GM12891 (cell line): ENCODE measurements around the gene PSD.

Experiments
- DNase-seq: peaks from one replicate; pipeline ENCODE4 v3.0.0; 2011; ENCODE audit warnings: low spot score; ENCODE audit not compliant: insufficient read length
- FAIRE-seq: peaks from 2 replicates; lab custom pipeline; 2011; peaks lifted over from hg19 to GRCh38; lab: Jason Lieb, UNC
- PAX5 ChIP-seq: IDR thresholded peaks from 2 replicates; pipeline ENCODE4 v1.6.1; 2011; ENCODE audit warnings: low read length, moderate library complexity, mild to moderate bottlenecking; ENCODE audit not compliant: insufficient read depth, severe bottlenecking
- POLR2A ChIP-seq: IDR thresholded peaks from 2 replicates; pipeline ENCODE4 v1.6.1; 2011; ENCODE audit warnings: low read depth, low read length, control low read depth
- POLR2AphosphoS5 ChIP-seq: IDR thresholded peaks from 2 replicates; pipeline ENCODE4 v1.6.1; 2011; ENCODE audit warnings: low read depth, low read length, control low read depth
- POU2F2 ChIP-seq: IDR thresholded peaks from 2 replicates; pipeline ENCODE4 v1.6.1; 2011; ENCODE audit warnings: low read depth, mild to moderate bottlenecking, control low read depth, low read length, moderate library complexity
- SPI1 ChIP-seq: IDR thresholded peaks from 2 replicates; pipeline ENCODE4 v1.6.1; 2011; ENCODE audit warnings: low read depth, low read length, control low read depth
- TAF1 ChIP-seq: IDR thresholded peaks from 2 replicates; pipeline ENCODE4 v1.6.1; 2011; ENCODE audit warnings: low read depth, low read length, control low read depth

PSD gene

GRCh38 chr10:102399217-102400021 is 19.2 kb downstream of the PSD start:
- FAIRE-seq (peak; percentile 100), DNase-seq (peak; percentile 93)
- TF ChIP-seq TAF1 (no peak), POLR2AphosphoS5 (peak; percentile 64; the same call in 1 of the 2 replicates), POLR2A (peak; percentile 69), SPI1 (no peak), POU2F2 (no peak), PAX5 (peak; percentile 71)

DNA sequence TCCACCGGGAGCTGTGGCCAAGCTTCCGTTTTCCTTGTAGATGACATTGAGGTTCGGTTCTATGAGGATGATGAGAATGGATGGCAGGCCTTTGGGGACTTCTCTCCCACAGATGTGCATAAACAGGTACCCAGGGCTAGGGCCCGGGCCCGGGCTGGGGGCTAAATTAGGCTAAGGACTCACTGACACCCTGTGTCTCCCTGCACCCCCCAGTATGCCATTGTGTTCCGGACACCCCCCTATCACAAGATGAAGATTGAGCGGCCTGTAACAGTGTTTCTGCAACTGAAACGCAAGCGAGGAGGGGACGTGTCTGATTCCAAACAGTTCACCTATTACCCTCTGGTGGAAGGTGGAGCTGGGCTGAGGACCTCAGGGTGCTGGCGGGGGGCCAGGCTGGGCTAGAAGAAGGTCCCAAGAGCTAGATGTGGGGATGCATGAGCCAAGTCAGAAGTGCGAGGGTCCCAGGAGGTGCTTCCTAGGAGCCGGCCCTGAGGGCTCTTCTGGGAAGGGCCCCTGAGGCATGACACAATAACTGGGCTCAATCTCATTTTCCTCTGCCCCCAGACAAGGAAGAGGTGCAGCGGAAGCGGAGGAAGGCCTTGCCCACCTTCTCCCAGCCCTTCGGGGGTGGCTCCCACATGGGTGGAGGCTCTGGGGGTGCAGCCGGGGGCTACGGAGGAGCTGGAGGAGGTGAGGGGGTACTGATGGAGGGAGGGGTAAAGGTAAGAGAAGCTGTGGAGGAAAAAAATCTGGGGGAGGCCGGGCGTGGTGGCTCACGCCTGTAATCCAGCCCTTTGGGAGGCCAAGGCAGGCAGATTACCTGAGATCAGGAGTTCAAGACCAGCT is 20.2 kb downstream of the PSD start:
- no peak for FAIRE-seq
- no peak for DNase-seq
- TF ChIP-seq POU2F2 (no peak), TAF1 (no peak), POLR2A (no peak), PAX5 (no peak), POLR2AphosphoS5 (peak; percentile 47; the same call in 1 of the 2 replicates), SPI1 (no peak)

- FAIRE-seq (no peak), DNase-seq (no peak)
- TF ChIP-seq POU2F2 (no peak), SPI1 (no peak), TAF1 (no peak), PAX5 (no peak), POLR2A (0 out of 2 replicates have a peak, but pooled peaks have one; percentile 3), POLR2AphosphoS5 (no peak; the same call in 1 of the 2 replicates)
Observed at GRCh38 chr10:102397222-102398171, 21.1 kb downstream of the PSD start.

DNA sequence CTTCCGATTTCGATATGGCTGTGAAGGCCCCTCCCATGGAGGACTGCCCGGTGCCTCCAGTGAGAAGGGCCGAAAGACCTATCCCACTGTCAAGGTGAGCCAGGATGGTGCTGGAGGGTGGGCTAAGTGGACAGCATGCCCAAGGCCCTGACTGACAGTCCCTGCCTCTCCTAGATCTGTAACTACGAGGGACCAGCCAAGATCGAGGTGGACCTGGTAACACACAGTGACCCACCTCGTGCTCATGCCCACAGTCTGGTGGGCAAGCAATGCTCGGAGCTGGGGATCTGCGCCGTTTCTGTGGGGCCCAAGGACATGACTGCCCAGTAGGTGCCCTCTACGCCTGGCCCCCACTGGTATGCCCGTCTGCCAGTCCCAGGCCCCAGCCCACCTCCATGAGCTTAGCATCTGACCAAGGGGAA is 21.8 kb downstream of the PSD start:
- no peak for DNase-seq
- FAIRE-seq, result no peak
- TF ChIP-seq PAX5 (no peak), POU2F2 (no peak), POLR2AphosphoS5 (no peak), TAF1 (no peak), POLR2A (no peak), SPI1 (no peak)

DNA sequence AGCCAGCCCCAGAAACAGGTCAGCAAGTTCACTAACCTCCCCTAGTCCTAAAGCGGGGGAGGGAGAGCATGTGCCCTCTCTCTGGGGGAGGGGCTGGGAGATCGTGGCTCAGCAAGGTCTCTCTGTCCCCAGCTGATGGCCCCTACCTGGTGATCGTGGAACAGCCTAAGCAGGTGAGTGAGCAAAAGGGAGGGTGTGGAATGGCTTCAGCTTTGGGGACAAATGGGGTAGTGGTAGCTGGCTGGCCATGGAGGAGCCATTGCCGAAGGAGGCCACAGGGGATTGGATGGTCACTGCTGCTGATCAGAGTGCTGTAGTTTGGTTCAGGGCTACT is 22.3 kb downstream of the PSD start:
- DNase-seq (no peak), FAIRE-seq (no peak)
- TF ChIP-seq PAX5 (no peak), POLR2A (no peak), TAF1 (no peak), POU2F2 (no peak), SPI1 (no peak), POLR2AphosphoS5 (no peak)

GRCh38 chr10:102395400-102396316 is 22.9 kb downstream of the PSD start, which contains the start of gene NFKB2:
Gene NFKB2 (plus strand): TSS chr10:102395705. CDS start chr10:102395960, 255 bp downstream.
- FAIRE-seq (peak; percentile 91), DNase-seq (peak; percentile 84)
- TF ChIP-seq POLR2A (peak; percentile 3; the same call in 1 of the 2 replicates), PAX5 (no peak), SPI1 (no peak), POLR2AphosphoS5 (no peak; the same call in 1 of the 2 replicates), TAF1 (peak; percentile 10; the same call in 1 of the 2 replicates), POU2F2 (peak; percentile 15; the same call in 1 of the 2 replicates)

DNA sequence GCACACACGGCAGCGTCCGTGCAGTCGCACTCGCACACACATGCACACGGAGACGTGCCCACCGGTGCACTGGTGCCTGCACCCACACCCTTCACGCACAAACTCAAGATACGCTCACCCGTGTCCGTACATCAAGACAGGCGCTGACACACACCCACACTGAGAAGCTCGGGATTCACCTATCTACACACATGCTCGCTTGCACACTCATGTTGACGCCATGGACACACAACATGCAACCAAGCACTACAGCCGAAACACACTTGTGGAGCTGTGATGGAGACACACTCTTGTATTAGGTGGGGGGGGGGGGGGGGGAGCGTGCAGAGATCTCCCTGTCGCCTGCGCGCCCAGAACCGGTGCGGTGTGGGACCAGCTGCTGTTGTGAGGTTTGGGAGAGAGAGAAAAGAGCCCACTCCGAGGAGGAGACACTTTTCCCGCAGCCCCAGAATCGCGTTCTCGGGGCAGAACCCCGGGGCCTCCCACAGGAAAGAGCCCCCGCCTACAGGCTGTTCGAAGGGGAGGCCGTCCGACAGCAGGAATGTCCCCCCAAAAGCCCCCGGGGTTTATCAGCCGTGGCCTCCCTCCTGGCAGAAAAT is 23.7 kb downstream of the PSD start:
- FAIRE-seq (no peak), DNase-seq (no peak)

More for the DNA sequence above, 23.7 kb downstream of the PSD start:
- TF ChIP-seq POLR2A (peak; percentile 79), PAX5 (no peak), SPI1 (no peak), POU2F2 (no peak; the same call in 1 of the 2 replicates), POLR2AphosphoS5 (peak; percentile 90), TAF1 (no peak; the same call in none of the 2 replicates)
